HL-60 (cell line): Measurements from ENCODE around the gene C1orf105.

Experiments used
- GABPA ChIP-seq: IDR thresholded peaks from 2 replicates; pipeline ENCODE4 v1.6.1; 2012; ENCODE audit warnings: low read depth
- POLR2AphosphoS5 ChIP-seq: IDR thresholded peaks from 2 replicates; pipeline ENCODE4 v1.6.1; 2012; ENCODE audit warnings: low read depth
- SPI1 ChIP-seq: IDR thresholded peaks from 2 replicates; pipeline ENCODE4 v1.6.1; 2012; ENCODE audit warnings: low read depth, mild to moderate bottlenecking, borderline replicate concordance
- TF ChIP-seq, protein P1 (sequence below): IDR thresholded peaks from one replicate; pipeline ENCODE4 v1.5.1; 2011; ENCODE audit warnings: low read length, control low read depth, inconsistent platforms; ENCODE audit not compliant: insufficient read depth
- TF ChIP-seq, protein P2 (sequence below): IDR thresholded peaks from 2 replicates; pipeline ENCODE4 v1.6.1; 2012; ENCODE audit warnings: low read depth; ENCODE audit not compliant: insufficient replicate concordance

- TF ChIP-seq, protein P1, sequence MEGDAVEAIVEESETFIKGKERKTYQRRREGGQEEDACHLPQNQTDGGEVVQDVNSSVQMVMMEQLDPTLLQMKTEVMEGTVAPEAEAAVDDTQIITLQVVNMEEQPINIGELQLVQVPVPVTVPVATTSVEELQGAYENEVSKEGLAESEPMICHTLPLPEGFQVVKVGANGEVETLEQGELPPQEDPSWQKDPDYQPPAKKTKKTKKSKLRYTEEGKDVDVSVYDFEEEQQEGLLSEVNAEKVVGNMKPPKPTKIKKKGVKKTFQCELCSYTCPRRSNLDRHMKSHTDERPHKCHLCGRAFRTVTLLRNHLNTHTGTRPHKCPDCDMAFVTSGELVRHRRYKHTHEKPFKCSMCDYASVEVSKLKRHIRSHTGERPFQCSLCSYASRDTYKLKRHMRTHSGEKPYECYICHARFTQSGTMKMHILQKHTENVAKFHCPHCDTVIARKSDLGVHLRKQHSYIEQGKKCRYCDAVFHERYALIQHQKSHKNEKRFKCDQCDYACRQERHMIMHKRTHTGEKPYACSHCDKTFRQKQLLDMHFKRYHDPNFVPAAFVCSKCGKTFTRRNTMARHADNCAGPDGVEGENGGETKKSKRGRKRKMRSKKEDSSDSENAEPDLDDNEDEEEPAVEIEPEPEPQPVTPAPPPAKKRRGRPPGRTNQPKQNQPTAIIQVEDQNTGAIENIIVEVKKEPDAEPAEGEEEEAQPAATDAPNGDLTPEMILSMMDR, result no peak
- TF ChIP-seq GABPA (no peak), SPI1 (no peak), POLR2AphosphoS5 (no peak)
- TF ChIP-seq, protein P2, sequence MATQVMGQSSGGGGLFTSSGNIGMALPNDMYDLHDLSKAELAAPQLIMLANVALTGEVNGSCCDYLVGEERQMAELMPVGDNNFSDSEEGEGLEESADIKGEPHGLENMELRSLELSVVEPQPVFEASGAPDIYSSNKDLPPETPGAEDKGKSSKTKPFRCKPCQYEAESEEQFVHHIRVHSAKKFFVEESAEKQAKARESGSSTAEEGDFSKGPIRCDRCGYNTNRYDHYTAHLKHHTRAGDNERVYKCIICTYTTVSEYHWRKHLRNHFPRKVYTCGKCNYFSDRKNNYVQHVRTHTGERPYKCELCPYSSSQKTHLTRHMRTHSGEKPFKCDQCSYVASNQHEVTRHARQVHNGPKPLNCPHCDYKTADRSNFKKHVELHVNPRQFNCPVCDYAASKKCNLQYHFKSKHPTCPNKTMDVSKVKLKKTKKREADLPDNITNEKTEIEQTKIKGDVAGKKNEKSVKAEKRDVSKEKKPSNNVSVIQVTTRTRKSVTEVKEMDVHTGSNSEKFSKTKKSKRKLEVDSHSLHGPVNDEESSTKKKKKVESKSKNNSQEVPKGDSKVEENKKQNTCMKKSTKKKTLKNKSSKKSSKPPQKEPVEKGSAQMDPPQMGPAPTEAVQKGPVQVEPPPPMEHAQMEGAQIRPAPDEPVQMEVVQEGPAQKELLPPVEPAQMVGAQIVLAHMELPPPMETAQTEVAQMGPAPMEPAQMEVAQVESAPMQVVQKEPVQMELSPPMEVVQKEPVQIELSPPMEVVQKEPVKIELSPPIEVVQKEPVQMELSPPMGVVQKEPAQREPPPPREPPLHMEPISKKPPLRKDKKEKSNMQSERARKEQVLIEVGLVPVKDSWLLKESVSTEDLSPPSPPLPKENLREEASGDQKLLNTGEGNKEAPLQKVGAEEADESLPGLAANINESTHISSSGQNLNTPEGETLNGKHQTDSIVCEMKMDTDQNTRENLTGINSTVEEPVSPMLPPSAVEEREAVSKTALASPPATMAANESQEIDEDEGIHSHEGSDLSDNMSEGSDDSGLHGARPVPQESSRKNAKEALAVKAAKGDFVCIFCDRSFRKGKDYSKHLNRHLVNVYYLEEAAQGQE, result no peak
Observed at GRCh38 chr1:172384656-172385055, 35.8 kb upstream of the C1orf105 start.
